GM12865 (cell line): ENCODE measurements around the gene KCNK10.
A peak's percentile ranks its signal among the peaks of the same experiment; 100 is the strongest.

Source experiments
- DNase-seq: peaks from one replicate; pipeline ENCODE4 v3.0.0; 2010; ENCODE audit warnings: low read depth
- H3K4me3 ChIP-seq: 2 replicates; pipeline ENCODE4 v1.5.1; 2011; ENCODE audit warnings: mild to moderate bottlenecking, low read depth, low read length, control low read depth
- CTCF ChIP-seq: IDR thresholded peaks from 2 replicates; pipeline ENCODE4 v1.5.1; 2011; ENCODE audit warnings: low read length, control low read depth, low read depth, inconsistent platforms; ENCODE audit not compliant: insufficient read depth; ENCODE audit errors: missing control alignments

KCNK10 gene

GRCh38 chr14:88196116-88196890 lies 126.8 kb downstream of the KCNK10 start:
- TF ChIP-seq CTCF = no peak
- DNase-seq = no peak
- no peak overlapping the region for H3K4me3 ChIP-seq

GRCh38 chr14:88195676-88196075 lies 127.4 kb downstream of the KCNK10 start:
- no peak for TF ChIP-seq CTCF
- DNase-seq = no peak
- no peak overlapping the region for H3K4me3 ChIP-seq

- TF ChIP-seq CTCF = no peak
- no peak overlapping the region for H3K4me3 ChIP-seq
- DNase-seq = no peak
Observed at GRCh38 chr14:88194531-88194930, 128.5 kb downstream of the KCNK10 start.

- TF ChIP-seq CTCF = no peak
- H3K4me3 ChIP-seq = no peak overlapping the region
- no peak for DNase-seq
Observed at GRCh38 chr14:88191605-88192004, 131.5 kb downstream of the KCNK10 start.

GRCh38 chr14:88189417-88190191 lies 133.5 kb downstream of the KCNK10 start:
- H3K4me3 ChIP-seq = no peak overlapping the region
- TF ChIP-seq CTCF = peak; percentile 75
- DNase-seq = peak; percentile 85

GRCh38 chr14:88188745-88189416 lies 134.2 kb downstream of the KCNK10 start:
- DNase-seq = peak; percentile 64
- no peak overlapping the region for H3K4me3 ChIP-seq
- no peak for TF ChIP-seq CTCF
